Kidney tubule cell (primary cell): Measurements from ENCODE around the gene XXYLT1.
"Not testable (repeated sequence)": the region's sequence is repeated elsewhere in the genome, so short reads cannot be mapped to it uniquely, and the experiment has no call there.

Experiments
- DNase-seq: peaks from one replicate; pipeline ENCODE4 v3.0.0-alpha.2; 2018; ENCODE audit warnings: low spot score

The XXYLT1 gene

DNA sequence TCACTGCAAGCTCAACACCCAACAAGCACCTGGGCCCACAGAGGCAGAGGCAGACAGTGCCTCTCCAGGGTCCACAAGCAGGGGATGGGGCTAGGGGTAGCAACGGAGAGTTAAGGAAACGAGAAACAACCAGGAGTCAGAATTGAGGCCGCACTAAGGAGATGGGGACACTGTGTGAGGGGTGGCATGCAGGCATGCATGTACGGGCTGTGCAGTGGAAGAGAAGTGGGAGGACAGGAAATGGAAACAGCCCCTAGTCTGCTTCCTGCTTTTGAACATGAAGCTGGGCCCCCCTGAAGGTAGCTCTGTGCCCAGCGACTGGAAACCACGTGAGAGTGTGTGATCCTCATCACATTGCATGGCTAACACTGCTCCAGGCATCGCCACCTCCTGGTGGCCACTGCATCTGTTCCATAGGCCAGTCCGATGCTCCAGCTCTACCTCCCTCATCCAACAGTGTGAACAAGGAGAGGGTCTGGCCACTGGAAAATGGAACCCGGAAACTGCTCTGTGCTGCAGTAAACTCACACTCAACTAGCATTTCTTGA is 44.0 kb downstream of the XXYLT1 start:
- DNase-seq = no peak

DNA sequence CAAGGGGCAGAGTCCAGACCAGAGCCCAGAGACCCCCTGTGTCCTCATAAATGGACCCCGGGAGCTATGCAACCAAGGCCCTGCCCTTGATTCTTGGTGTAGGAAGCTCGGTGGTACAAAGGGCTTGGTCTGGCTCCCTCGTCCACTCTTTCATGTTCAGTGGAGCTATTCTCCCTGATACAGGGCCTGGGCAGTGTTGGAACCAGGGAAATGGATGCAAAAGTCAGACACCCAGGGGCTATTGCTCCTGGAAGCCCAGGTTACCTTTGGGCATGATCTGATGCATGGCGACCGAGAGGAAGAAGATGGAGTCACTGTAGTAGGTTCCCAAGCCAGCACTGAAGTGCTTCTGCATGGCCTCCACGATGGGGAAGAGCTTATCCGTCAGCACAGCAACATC is 44.5 kb downstream of the XXYLT1 start:
- DNase-seq = no peak

GRCh38 chr3:195224980-195225580 is 45.9 kb downstream of the XXYLT1 start:
- no peak for DNase-seq

DNA sequence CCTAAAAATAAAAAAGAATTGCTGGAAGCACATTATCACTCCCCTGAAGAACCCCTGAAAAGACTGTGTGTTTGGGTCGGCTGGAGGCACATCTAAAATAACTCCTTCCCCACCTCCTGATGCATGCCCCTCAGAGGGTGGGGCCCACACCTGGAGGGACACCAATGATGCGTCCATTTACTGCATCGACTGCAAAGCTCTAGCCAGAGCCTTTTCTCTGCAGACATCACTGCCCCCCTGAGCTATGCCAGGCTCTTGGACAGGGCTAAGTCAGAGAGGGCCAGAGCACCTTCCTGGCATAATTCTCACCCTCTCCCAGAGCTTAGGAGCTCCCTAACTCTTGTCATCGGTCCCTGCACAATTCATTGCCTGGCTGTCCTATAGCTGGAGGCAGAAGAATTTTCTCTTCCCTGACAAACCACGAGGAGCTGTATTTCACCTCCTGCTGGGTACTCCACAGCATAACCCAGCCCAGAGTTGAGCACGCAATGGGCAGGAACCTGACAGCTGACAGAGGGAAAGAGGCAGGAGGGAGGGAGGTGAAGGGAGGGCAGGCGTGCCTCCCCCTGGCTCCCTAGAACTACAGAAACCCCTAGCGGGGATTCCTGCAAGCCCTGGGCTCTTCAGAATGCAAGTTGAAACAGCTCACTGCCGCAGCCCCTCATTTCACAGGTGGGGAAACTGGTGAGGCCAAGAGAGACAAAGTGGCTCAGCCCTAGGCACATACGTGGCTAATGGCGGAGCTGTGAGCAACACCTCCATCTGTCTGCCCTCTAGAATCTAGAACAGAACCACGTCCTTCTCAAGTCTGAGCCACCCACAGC is 46.6 kb downstream of the XXYLT1 start:
- DNase-seq = no peak

- DNase-seq = no peak
Measured at GRCh38 chr3:195221876-195222617, 48.9 kb downstream of the XXYLT1 start.

- no peak for DNase-seq
Measured at GRCh38 chr3:195221015-195221853, 49.7 kb downstream of the XXYLT1 start.

DNA sequence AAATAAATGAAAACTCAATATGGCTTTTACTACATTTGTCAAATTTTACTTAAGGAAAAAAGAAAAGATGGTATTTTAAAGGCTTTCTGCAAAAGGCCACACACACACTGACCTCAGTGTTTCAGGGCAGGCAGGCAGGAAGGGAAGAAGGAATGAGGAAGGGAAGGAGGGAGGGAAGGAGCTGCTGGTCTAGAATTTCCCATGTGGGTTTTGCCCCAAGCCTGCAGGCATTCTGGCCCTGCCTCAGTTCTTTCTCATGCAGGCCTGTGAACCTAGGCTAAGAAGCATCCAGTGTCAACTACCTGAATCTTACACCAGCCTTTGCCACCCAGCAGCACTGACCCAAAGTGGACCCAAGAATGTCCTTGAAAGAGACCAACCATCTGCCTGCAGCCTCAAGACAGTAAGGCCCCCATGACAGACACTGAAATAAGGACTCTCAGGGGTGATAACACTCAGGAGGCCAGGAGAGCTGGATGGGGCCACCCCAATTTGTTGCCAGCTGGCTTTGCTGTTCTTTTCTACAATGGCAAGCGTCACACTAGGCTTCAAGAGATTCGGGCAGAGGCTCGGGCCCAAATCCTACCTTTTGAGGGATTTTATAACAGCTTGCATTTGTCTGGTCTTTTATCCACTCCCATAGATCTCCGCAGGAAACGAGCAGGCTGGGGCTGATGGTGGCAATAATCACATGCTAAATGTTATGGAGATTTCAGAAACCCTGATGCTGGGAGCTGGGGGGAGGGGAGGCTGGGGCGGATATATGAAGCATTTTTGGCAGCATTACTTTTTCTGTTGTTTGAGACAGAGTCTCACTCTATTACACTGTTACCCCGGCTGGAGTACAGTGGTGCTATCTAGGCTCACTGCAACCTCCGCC is 51.4 kb downstream of the XXYLT1 start:
- no peak for DNase-seq

DNA sequence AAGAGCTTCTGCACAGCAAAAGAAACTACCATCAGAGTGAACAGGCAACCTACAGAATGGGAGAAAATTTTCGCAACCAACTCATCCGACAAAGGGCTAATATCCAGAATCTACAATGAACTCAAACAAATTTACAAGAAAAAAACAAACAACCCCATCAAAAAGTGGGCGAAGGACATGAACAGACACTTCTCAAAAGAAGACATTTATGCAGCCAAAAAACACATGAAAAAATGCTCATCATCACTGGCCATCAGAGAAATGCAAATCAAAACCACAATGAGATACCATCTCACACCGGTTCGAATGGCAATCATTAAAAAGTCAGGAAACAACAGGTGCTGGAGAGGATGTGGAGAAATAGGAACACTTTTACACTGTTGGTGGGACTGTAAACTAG is 52.6 kb downstream of the XXYLT1 start:
- not testable (repeated sequence) for DNase-seq

GRCh38 chr3:195215576-195215975 is 55.4 kb downstream of the XXYLT1 start:
- not testable (repeated sequence) for DNase-seq

- DNase-seq = no peak
Measured at GRCh38 chr3:195214381-195214780, 56.6 kb downstream of the XXYLT1 start.

DNA sequence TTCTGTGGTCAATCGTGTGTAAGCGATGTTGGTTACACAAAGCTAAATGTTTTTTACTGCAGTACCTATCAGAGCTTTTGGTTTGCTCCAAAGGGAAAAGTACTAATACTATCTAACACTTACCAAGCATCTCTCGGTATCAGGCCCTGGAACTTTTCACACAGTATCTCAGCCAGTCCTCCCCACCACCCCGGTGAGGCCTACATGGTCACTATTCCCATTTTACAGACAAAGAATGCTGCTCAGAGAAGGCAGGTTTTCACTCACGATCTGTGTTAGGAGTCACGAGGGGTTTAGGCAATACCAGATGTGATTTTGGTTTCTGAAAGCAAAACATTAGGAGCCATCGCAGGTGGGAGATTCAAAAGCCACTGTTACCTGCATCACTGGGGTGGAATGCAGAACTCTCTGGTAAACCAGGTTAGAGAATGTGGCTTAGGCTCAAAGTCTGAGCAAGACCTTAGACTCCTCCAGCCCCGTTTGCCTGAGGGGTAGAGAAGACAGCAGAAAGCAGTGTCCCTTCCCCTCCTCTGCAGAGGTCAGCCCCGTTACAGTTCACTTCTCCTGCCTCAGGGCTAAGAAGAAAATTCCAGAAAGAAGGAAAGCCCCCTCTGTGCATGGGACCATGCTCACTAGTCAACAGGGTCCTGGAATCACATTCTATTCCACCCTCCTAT is 57.2 kb downstream of the XXYLT1 start:
- no peak for DNase-seq

- no peak for DNase-seq
Measured at GRCh38 chr3:195212749-195213375, 58.1 kb downstream of the XXYLT1 start.

DNA sequence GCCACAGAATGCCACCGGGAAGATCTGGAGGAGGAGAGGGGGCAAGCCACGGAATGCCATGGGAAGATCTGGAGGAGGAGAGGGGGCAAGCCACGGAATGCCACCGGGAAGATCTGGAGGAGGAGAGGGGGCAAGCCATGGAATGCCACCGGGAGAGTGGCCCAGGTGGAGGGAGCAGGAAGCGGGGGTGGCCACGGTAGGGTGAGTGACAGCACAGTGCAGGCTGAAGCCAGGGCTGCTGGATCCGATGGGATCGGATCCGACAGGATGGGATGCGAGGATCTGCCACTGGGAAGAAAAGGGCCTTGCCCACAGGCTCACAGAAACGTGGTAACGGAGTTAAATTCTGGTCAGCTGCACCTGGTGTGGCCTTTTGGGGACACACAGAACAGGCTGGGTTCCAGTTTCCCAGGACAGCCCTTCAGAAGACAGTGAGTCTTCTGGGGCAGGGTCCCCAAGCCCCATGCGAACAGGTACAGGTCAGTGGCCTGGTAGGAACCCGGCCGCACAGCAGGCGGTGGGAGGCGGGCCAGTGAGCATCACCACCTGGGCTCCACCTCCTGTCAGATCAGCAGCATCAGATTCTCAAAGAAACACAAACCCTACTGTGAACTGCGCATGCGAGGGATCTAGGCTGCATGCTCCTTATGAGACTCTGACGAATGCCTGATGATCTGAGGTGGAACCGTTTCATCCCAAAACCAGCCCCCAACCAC is 58.8 kb downstream of the XXYLT1 start:
- no peak for DNase-seq

- DNase-seq = no peak
Measured at GRCh38 chr3:195210266-195210973, 60.5 kb downstream of the XXYLT1 start.

GRCh38 chr3:195209847-195210265 is 61.1 kb downstream of the XXYLT1 start:
- no peak for DNase-seq

DNA sequence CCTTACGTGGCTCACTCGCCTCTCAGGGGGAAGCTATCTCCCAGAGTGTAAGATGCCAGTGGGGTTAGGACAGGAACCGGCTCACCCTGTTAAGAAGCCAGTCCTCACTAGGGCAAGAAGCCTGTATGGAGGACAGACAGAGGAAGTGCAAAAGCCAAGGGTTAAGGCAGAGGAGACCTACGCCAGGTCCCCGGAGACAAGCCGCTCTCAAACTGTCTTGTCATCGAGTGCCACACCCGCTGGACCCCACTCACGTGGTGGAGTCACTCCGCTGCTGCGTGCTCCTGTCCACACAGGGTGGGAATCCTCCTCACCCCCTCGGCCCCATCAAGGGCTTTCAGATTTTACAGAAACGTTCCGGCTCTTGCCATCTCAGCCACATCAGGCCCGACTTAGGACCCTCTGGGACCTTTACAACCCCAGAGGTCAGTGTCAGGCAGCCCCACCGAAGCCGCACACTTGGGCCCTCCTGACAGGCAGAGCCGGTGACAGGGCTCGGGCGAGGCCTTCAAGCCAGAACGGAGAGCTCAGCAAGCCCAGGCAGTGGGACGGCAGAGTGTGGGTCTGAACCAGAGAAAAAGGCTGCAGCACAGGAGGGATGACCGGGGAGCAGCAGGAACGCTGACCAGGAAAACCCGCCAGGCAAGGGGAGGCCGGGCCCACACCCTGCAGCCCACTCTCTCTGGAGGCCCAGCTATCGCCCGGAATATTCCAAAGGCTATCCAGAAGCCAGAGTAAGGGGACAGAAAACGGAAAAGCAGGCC is 61.7 kb downstream of the XXYLT1 start:
- DNase-seq = no peak

- DNase-seq = no peak
Measured at GRCh38 chr3:195208631-195209030, 62.3 kb downstream of the XXYLT1 start.

DNA sequence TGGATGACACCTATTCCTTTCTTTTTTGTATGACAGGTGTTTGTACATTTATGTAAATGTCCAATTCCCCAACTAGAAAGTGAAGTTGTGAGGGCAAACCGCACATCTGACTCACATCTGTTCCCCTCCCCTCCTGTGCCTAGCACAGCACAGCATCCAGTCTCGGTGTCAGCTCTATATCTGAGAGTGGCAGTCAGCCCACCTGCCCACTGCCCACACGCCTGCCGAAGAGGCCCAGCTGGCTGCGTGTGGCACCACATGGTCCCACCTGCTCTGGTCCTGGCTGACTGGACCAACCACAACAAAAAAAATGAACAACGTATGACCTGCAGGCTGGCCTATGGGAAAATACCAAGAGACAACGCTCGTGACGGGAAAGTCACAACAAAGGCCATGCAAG is 62.8 kb downstream of the XXYLT1 start:
- no peak for DNase-seq
